Colonic mucosa (tissue), 4 donors: ENCODE data around the gene C1orf50. TPM values are rescaled to one million over a fixed set of nuclear protein-coding genes. Genes with fewer than 3 reads are reported as not detected.

Experiments used
- DNase-seq: peaks from one replicate; pipeline ENCODE4 v3.0.0-alpha.2; 2020
- H3K27ac ChIP-seq: fragments of 200-600 bp; one replicate; pipeline ENCODE4 v1.8.0; 2021
- H3K27me3 ChIP-seq: fragments of 200-600 bp; one replicate; pipeline ENCODE4 v1.8.0; 2021
- H3K36me3 ChIP-seq: fragments of 200-600 bp; one replicate; pipeline ENCODE4 v1.8.0; 2021
- H3K4me1 ChIP-seq: fragments of 200-600 bp; one replicate; pipeline ENCODE4 v1.8.0; 2021; ENCODE audit warnings: mild to moderate bottlenecking
- H3K4me3 ChIP-seq: fragments of 200-600 bp; one replicate; pipeline ENCODE4 v1.8.0; 2021
- H3K9ac ChIP-seq, 2 donors: one replicate each; pipeline ENCODE4 v1.7.0; 2013; ENCODE audit warnings: control low read depth in 2 of 2, low read depth in 2 of 2, low read length in 2 of 2
- H3K9me3 ChIP-seq: fragments of 200-600 bp; one replicate; pipeline ENCODE4 v1.8.0; 2021
- intact Hi-C: fragments of 100-400 bp; cut with DNase I; formaldehyde crosslinking; loops from one replicate; pipeline ENCODE4 v1.14.1; 2022
- total RNA-seq, 2 donors: library from RNA; stranded (reverse); fragmentation: NEBNext Ultra II Directional in 1 of 2; extraction: Animal tissue kit (Norgen Biotek cat#: 25700) in 1 of 2; gene quantifications; one replicate each; pipeline ENCODE4 v1.2.1, GENCODE V29; 2021
- TF ChIP-seq, protein P1 (sequence below): fragments of 200-600 bp; IDR thresholded peaks from one replicate; pipeline ENCODE4 v1.8.0; 2022; ENCODE audit warnings: antibody characterized with exemption, mild to moderate bottlenecking
- donor health status: healthy.
- donor health status: DM: no; HTN: no; CAD: no.
- donor health status: DM: no; HTN: no; CAD: no.

The C1orf50 gene
- total RNA-seq, 2 donors from 2014 or later = 3.4 to 5.8 TPM

- no peak overlapping the region for H3K9ac ChIP-seq
- peak; percentile 74 for DNase-seq
- no peaks in the 10 kb centered on the region for H3K27me3 ChIP-seq
- no peaks in the 10 kb centered on the region for H3K4me1 ChIP-seq
- H3K9me3 ChIP-seq = no peaks in the 10 kb centered on the region
- TF ChIP-seq, protein P1, sequence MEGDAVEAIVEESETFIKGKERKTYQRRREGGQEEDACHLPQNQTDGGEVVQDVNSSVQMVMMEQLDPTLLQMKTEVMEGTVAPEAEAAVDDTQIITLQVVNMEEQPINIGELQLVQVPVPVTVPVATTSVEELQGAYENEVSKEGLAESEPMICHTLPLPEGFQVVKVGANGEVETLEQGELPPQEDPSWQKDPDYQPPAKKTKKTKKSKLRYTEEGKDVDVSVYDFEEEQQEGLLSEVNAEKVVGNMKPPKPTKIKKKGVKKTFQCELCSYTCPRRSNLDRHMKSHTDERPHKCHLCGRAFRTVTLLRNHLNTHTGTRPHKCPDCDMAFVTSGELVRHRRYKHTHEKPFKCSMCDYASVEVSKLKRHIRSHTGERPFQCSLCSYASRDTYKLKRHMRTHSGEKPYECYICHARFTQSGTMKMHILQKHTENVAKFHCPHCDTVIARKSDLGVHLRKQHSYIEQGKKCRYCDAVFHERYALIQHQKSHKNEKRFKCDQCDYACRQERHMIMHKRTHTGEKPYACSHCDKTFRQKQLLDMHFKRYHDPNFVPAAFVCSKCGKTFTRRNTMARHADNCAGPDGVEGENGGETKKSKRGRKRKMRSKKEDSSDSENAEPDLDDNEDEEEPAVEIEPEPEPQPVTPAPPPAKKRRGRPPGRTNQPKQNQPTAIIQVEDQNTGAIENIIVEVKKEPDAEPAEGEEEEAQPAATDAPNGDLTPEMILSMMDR = no peak
- no peaks in the 10 kb centered on the region for H3K36me3 ChIP-seq
- no peak overlapping the region for H3K27ac ChIP-seq
- H3K4me3 ChIP-seq = no peak overlapping the region
- intact Hi-C loops = no loop called here
Observed at GRCh38 chr1:42737257-42737656, 29.8 kb upstream of the C1orf50 start.

GRCh38 chr1:42737986-42738677 is 28.9 kb upstream of the C1orf50 start:
- TF ChIP-seq, protein P1 = no peak
- Histone ChIP-seq H3K9me3 (no peaks in the 10 kb centered on the region), H3K4me1 (no peaks in the 10 kb centered on the region), H3K9ac (no peak overlapping the region), H3K27me3 (no peaks in the 10 kb centered on the region), H3K27ac (no peak overlapping the region), H3K36me3 (no peaks in the 10 kb centered on the region), H3K4me3 (no peak overlapping the region)
- DNase-seq = no peak
- intact Hi-C loops = no loop called here

GRCh38 chr1:42738678-42739226 is 28.3 kb upstream of the C1orf50 start:
- no peak for DNase-seq
- H3K36me3 ChIP-seq = no peaks in the 10 kb centered on the region
- TF ChIP-seq, protein P1 = no peak
- H3K9me3 ChIP-seq = no peaks in the 10 kb centered on the region
- intact Hi-C loops = no loop called here
- no peak overlapping the region for H3K9ac ChIP-seq
- no peaks in the 10 kb centered on the region for H3K27me3 ChIP-seq
- H3K4me1 ChIP-seq = no peaks in the 10 kb centered on the region
- no peak overlapping the region for H3K4me3 ChIP-seq
- H3K27ac ChIP-seq = no peak overlapping the region

DNA sequence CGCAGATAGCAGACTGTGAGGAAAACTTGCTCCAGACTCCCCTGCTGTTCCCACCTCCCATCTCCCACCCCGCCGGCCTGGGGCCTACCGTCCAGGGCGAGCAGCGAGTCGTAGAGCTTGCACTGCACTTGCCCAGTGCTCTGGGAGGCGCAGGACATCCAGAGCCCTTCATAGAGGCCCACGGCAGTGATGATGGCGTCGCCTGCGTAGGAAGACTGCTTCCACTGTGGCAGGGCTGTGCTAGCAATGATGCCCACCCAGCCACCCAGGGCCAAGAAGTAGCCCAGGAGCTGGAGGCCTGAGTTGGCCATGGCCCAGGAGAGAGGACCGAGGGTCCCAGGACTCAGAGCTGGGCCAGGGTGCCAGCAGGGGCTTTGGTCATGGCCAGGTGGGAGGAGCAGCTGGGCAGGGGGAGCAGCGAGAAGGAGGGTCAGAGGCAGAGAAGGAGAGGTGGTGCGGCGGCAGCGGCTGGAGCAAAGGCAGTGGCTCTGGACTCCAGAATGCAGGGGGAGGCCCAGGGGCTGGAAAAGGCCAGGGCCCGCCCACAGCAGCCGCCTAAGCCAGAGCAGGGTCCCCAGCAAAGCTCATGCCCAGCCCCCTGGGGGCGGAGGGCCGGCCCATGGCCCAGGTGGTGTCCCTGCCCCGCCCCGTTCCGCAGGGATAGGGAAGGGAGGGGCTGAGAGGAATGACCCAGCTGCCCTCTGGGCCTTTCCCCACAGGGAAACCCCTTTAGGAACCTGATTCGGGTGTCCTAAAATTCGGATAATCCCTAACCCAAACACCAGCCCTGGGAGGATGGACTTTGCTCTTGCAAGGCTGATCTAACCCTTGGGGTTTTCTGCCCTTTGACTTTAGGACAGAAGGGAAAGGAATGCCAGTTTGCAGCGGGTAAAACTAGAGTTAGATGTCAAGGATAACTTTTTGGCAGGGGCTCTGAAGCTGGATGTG is 27.0 kb upstream of the C1orf50 start, which contains the start of gene CLDN19:
Gene CLDN19, minus strand, starts transcription at position 484 of the 948 bp plus-strand sequence. Its CDS starts 173 bp downstream, at position 311.
- H3K4me1 ChIP-seq = no peaks in the 10 kb centered on the region
- no peak within 1 kb of the TSS for H3K4me3 ChIP-seq
- TF ChIP-seq, protein P1 = no peak
- no peak within 1 kb of the TSS for H3K9ac ChIP-seq
- no peaks in the 10 kb centered on the region for H3K27me3 ChIP-seq
- H3K36me3 ChIP-seq = no peaks in the 10 kb centered on the region
- H3K9me3 ChIP-seq = no peaks in the 10 kb centered on the region
- no peak within 1 kb of the TSS for H3K27ac ChIP-seq
- intact Hi-C loops = loop anchor here (10.0 kb wide), 1 partner anchor 395 kb away; no protein-coding TSS in a partner anchor
- DNase-seq = no peak

DNA sequence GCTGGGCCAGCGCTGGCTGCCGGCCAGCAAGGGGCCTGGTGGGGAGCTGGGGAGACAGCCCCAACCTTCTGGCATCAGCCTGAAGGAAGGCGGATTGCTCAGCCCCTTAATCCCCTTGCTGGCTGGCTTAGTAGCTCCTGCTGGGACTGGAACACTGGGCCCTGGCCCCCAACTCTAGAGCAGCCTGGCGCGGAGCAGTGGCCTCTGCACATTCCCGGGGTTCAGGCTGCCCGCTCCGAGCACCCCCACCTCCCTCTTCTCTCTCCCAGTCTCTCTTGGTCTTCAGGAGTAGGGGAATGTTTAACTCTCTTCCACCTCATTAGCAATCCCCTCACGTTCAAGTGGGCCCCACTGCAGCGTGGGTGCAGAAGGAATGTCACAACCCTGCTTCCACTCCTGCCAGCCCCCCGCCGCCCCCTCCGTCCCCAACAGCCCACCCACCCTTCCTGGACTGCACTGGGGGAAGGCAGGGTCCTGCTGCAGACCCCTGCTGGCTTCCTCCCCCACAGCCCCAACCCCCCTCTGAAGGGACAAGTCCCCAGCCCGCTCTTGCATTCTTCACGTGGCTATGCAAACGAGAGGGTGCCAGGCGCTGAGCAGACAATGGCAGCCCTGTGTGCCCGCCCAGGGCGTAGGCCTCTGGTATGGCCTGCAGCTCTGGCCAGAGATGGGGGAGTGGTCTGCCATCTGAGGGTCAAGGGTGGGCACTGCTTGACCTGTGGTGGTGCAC is 26.0 kb upstream of the C1orf50 start:
- intact Hi-C loops = loop anchor here (10.0 kb wide), 1 partner anchor 396 kb away; no protein-coding TSS in a partner anchor

More for the DNA sequence above, 26.0 kb upstream of the C1orf50 start:
- H3K9me3 ChIP-seq = no peaks in the 10 kb centered on the region
- TF ChIP-seq, protein P1 = no peak
- H3K27ac ChIP-seq = no peak overlapping the region
- H3K4me3 ChIP-seq = no peak overlapping the region
- no peaks in the 10 kb centered on the region for H3K36me3 ChIP-seq
- no peaks in the 10 kb centered on the region for H3K4me1 ChIP-seq
- H3K9ac ChIP-seq = no peak overlapping the region
- no peak for DNase-seq
- no peaks in the 10 kb centered on the region for H3K27me3 ChIP-seq
